HG03521 (cell line): ENCODE data around the gene ZC3H7B.
"Not testable (repeated sequence)": the region's sequence is repeated elsewhere in the genome, so short reads cannot be mapped to it uniquely, and the experiment has no call there.

Experiments used
- ATAC-seq: cut with Tn5 transposase; IDR thresholded peaks from one replicate; pipeline ENCODE4 v1.9.1; 2021; ENCODE audit warnings: mild to moderate bottlenecking, moderate library complexity; ENCODE audit not compliant: unreplicated experiment

Gene ZC3H7B

GRCh38 chr22:41285820-41286638 is 15.3 kb upstream of the ZC3H7B start, which contains the start of gene RANGAP1:
TSS of gene RANGAP1 (minus strand) at chr22:41286187. CDS start at chr22:41281044, 5,143 bp downstream.
- peak; percentile 97 for ATAC-seq

GRCh38 chr22:41286639-41287091 is 14.7 kb upstream of the ZC3H7B start:
- peak; percentile 6 for ATAC-seq

- ATAC-seq = no peak
Observed at GRCh38 chr22:41288245-41288946, 12.9 kb upstream of the ZC3H7B start.

GRCh38 chr22:41289671-41290070 is 11.7 kb upstream of the ZC3H7B start:
- no peak for ATAC-seq

- no peak for ATAC-seq
Observed at GRCh38 chr22:41290262-41291221, 10.8 kb upstream of the ZC3H7B start.

- ATAC-seq = not testable (repeated sequence)
Observed at GRCh38 chr22:41294816-41295215, 6.5 kb upstream of the ZC3H7B start.

- no peak for ATAC-seq
Observed at GRCh38 chr22:41296826-41297667, 4.3 kb upstream of the ZC3H7B start.

GRCh38 chr22:41300661-41301060 is 664 bp upstream of the ZC3H7B start:
- ATAC-seq = no peak

- no peak for ATAC-seq
Observed at GRCh38 chr22:41302021-41302767, 869 bp downstream of the ZC3H7B start.

GRCh38 chr22:41302811-41303210 is 1.5 kb downstream of the ZC3H7B start:
- no peak for ATAC-seq

GRCh38 chr22:41305646-41306045 is 4.3 kb downstream of the ZC3H7B start:
- ATAC-seq = no peak

- ATAC-seq = no peak
Observed at GRCh38 chr22:41308054-41308453, 6.7 kb downstream of the ZC3H7B start.

- no peak for ATAC-seq
Observed at GRCh38 chr22:41308544-41308947, 7.2 kb downstream of the ZC3H7B start.

- no peak for ATAC-seq
Observed at GRCh38 chr22:41310336-41310735, 9.0 kb downstream of the ZC3H7B start.

GRCh38 chr22:41311487-41311886 is 10.2 kb downstream of the ZC3H7B start:
- ATAC-seq = no peak

- ATAC-seq = no peak
Observed at GRCh38 chr22:41314821-41315220, 13.5 kb downstream of the ZC3H7B start.

- no peak for ATAC-seq
Observed at GRCh38 chr22:41315586-41315985, 14.3 kb downstream of the ZC3H7B start.

GRCh38 chr22:41320416-41321240 is 19.3 kb downstream of the ZC3H7B start:
- ATAC-seq = no peak
